GM21825 (cell line): Measurements from ENCODE around the gene RAMP3.
A peak's percentile ranks its signal among the peaks of the same experiment; 100 is the strongest.
"Not testable (repeated sequence)": the region's sequence is repeated elsewhere in the genome, so short reads cannot be mapped to it uniquely, and the experiment has no call there.

Experiments used
- ATAC-seq: cut with Tn5 transposase; IDR thresholded peaks from one replicate; pipeline ENCODE4 v1.9.1; 2021; ENCODE audit warnings: mild to moderate bottlenecking, moderate library complexity; ENCODE audit not compliant: unreplicated experiment

Gene RAMP3

DNA sequence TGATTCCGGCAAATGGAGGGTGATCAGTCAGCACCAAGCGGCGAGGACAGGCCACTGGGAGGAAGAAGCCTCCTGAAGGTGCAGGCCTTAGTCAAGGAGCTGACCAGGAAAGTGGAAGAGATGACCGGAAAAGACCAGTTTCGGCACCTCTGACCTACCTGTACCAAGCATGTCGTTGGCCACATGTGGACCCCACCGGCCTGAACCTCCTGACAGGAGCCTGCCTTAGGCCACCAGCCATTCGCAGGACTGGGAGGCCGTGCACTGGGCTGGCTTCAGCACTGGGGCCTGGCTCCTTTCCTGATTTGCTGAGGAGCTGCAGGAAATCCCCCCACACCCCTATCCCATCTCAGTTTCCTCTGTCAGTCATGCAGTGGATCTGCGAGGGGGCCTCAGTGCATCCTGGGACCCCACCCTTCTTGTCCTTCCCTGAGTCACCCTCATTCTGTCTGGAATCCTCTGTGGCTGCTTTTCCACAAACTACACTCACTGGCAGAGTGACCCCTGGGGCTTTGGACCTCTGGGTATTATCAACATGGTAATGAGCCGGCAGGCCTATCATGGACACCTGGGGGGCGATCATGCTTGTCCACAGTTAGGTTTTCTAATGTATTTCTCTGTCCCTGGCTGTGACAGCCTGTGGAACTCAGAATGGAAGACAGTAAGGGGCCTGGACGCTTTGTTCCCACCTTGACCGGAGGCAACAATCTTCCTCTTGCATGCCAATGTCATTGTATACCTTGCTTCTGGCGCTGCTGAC lies 33.0 kb downstream of the RAMP3 start:
- ATAC-seq = no peak

DNA sequence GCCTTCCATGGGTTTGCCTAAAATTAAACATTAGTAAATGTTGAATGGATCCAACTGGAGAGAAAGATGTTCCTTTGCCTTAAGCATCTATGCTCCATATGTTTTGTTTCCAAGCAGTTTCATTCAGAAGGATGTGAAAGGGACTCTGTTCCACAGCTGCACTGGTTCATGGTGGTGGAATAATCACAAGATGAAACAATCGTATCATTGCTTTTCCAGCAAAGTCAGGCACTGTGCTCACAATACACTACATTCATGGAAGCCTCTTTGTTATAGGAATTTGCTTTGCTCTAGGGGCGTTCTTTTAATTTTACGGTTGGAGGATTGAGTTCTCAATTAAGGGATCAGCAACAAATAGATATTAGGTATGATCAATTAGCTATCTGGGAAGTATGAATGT lies 33.8 kb downstream of the RAMP3 start:
- no peak for ATAC-seq

DNA sequence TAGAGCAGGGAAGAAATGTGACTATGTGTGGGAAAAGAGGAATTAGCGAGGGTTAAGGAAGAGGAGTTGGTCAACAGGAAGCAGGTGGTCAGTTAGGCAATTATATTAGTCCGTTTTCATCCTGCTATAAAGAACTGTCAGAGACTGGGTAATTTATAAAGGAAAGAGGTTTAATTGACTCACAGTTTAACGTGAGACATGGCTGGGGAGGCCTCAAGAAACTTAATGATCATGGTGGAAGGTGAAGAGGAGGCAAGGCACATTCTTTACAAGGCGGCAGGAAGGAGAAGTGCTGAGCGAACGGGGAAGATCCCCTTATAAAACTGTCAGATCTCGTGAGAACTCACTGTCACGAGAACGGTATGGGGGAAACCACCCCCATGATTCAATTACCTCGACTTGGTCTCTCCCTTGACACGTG lies 35.0 kb downstream of the RAMP3 start:
- ATAC-seq = no peak

DNA sequence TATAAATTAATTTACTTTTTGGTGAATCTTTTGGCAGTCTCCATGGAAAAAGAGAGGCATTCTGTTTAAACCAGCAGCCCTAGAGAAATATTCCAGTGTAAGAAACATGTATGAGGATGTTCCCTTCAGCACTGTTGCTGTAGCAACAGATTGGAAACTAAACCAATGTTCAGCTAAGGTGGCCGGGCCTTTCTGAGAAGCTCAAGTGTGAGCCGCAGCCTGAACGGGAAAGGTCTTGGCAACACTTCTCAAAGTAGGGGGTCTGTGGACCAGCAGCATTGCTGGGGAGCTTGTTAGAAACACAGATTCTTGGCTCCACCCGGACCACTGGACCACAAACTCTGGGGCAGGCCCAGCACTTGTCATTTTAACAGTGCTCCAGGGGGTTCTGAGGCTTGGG lies 36.2 kb downstream of the RAMP3 start:
- no peak for ATAC-seq

DNA sequence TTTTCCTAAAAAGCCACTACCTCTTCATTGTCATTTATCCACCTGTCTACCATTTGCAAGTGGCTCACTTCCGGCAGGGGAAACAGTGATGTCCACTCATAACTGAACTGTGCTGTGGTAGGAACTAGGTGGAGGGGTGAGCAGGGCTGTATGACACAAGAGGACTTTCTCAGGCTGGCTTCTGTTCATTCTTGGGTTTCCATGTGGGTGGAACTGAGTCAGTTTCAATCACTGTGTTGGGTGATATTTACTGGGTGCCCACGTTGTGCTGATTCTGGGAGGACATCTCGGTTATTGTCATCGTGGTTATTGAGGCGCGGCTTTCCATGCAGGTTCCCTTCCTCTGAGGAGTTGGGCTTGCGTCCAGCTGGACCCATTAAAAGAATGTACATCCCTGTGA lies 38.8 kb downstream of the RAMP3 start:
- ATAC-seq = no peak

DNA sequence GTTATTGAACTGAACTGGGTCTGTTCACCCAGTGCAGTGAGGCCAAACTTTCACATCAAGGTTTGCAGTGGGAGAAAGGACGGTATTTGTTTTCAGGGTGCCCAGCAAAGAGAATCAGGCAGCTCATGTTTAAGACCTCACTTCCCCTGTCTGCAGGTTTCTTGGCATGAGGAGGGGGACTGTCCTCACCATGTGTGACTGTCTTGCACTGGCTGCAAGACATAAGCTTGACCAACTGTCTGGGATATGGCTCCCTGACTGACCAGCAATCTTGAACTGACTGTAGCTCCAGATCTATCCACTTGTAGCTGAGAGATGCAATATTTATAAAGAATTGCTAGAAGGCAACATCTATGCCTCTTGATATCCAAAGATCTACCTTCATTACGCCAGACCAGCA lies 39.9 kb downstream of the RAMP3 start:
- no peak for ATAC-seq

DNA sequence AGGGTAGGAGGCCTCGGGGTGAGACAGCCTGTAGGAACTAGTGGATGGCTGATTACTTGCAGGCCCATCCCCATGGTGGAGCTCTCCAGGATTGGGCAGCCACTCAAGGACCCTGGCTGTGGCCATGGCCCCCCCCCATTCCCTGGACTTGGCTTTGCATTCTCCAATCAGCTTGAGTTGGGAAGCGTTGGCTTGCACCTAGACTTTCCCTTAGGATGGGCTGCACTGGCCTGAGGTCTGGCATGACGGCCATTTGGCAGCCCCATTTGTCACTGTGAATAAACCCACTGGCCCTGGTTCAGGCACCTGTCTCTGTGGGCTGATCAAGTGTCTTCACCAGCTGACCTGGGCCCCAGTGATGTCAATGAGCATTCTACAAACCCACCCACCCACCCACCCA lies 41.4 kb downstream of the RAMP3 start:
- no peak for ATAC-seq

DNA sequence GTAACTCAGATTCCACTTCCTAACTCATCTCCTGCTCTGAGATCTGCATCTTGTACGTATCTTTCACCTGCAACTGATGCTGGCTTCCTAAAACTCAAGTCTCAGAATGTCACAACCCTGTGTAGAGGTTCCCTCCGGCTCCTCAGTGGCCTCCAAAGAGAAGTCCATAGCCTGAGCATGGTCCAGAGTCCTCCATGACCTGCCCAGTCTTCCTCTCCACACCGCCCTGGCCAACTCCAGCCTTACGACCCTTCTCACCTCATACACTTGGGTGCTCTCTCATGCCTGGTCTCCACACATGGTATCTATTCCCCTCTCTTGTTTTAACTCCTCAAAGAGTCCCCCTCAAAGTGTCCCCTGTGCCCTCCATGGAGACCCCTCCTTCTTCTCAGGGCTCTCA lies 41.9 kb downstream of the RAMP3 start:
- ATAC-seq = no peak

DNA sequence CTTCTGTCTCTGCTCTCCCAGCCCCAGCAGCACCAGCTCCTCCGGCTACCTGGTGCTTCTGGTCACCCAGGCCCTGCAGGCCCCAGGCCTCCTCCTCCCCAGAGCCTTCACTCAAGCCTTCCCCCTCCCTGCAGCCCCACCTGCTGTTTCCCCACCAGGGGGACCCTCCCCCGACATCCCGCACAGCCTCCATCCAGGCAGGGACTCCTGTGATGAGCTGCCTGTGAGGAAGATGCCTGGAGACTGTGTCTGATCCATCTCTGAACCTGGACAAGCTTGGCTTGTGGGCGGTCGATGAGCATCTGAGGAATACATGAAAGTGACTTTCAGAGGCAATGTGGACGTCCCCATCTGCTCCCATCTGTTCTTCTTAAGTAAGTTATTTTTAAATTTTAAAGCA lies 45.0 kb downstream of the RAMP3 start:
- no peak for ATAC-seq

DNA sequence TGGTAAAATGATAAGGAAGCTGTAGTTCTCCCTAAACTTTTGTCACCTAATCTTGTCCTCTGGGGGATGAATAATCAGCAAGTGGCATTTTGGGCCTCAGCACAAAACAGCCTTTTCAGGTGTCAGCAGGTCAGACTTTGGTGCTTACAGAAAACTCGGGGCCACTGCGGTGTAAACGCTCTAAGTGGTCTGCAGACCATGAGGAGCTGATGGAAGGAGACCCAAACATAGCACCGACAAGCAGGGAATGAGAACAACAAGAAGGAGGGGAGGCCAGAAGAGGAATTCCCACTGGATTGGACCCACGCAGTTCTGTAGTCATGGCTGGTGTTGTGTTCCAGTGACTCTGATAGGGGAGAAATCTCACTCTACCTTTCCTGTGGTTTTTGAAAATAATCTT lies 45.4 kb downstream of the RAMP3 start:
- ATAC-seq = no peak

DNA sequence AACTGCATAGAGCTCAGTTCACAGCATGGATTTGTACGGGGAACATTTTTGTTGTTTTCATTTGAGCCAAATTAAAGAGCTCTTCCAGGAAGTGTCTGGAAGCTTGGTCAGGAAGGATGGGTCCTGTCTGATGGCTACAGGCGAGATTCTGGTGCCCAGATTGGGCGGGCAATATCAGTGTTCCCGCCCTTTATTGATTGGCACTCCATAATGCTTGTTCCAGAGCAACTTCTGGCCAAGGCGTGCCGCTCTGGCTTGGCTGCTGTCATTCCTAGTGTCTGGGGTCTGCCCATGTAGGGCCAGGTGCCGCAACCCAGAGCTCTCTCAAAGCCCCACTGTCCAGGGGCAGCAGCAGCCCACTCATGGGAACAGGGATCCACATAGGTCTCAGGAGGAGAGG lies 45.9 kb downstream of the RAMP3 start:
- no peak for ATAC-seq

DNA sequence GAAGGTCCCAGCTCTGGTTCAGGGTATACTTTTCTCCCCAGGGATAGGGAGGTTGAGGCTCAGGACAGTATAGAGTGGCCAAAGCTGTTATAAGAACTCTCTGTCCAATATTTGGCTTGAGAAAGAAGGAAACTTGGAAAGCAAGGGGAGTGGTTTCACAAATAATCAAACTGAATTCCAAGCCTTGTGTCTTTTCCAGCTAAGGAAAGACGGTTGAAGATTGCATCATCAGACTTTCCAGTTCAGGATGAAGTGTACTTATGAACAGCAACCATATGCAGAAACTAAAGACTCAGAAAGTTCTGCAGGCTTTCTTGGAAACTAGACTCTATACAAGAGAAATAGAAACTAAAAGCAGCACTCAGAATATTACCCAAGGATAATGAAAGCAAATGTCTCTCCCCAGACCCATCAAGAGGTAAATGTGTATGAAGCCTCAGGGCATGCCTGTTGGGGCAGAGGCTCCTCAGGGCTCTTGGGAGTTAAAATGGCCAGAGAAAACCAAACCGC lies 46.4 kb downstream of the RAMP3 start:
- ATAC-seq = peak; percentile 80

DNA sequence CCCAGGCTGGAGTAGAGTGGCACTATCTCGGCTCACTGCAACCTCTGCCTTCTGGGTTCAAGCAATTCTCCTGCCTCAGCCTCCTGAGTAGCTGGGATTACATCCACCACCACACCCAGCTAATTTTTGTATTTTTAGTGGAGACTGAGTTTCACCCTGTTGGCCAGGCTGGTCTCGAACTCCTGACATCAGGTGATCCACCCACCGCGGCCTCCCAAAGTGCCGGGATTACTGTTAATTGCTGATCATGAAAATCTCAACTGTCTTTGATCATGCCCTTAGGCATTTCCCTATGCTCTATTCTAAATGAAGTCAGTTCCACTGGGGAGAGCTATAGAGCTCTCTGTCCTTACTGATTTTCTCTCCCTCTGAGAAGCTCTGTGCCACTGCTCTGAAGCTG lies 48.7 kb downstream of the RAMP3 start:
- not testable (repeated sequence) for ATAC-seq

DNA sequence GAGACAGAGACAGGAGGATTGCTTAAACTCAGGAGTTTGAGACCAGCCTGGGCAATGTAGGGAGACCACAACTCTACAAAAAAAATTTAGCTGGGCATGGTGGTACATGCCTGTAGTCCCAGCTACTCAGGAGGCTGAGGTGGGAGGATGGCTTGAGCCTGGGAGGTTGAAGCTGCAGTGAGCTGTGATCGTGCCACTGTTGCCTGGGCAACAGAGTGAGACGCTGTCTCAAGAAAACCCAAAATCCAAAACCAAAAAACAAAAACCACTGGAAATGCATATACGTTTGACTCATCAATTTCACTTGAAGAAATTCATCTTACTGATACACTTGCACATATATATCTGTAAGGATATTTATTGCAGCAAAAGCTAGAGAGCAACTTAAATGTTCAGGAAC lies 52.3 kb downstream of the RAMP3 start:
- not testable (repeated sequence) for ATAC-seq

DNA sequence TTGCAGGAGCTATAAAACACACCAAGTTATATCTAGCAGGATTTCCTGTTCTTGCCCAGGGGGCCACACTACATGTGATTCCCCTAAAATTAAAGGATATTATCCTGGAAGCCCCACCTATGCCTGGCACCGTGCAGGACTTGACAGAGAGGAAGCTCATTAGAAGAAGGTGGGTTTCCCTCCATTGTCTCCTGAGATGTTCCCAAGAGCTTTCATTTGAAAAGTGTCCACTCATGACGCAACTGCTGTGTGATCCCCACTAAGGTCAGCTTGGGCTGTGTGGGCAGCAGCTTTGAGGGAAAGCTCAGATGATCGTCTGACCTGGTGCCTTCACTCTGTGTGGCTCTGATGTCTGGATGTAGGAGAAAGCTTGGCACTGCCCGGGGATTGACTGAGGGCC lies 53.5 kb downstream of the RAMP3 start:
- no peak for ATAC-seq

DNA sequence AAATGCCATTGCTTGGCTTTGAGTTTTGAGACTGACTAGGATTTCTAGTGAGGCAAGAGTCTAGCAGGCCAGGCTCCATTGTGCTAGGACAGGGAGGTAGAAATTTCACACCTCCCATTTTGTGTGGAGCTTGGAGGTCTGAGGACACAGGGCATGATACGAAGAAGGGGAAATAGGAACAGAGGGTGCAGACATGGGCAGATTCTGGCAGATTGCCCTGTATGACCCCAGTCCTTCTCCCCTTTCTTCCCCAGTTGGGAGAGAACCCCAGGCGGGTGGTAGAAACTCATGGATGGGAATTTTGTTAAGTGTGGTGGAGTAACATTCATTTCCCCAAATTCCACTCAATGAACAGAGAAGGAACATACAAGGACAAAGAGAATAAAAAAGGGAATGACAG lies 54.4 kb downstream of the RAMP3 start:
- ATAC-seq = no peak

DNA sequence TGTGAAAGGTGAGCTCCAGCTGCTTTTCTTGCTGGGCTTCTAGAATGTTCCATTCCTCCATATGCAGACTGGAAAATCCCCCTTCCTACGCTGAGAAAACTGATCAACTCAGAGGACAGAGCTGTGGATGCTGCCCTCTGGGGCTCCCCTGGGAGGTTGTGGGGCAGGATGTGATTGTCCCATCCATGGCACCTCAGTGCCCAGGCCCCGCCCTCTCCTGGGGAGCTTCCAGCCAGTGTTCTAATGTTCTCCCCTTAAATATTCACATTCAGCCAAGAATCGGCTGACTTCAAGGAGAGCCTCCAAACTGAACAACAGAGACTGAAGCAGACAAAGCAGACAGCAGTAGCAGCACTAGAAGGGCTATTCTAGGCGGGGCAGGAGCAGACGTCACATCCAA lies 55.0 kb downstream of the RAMP3 start:
- ATAC-seq = no peak

DNA sequence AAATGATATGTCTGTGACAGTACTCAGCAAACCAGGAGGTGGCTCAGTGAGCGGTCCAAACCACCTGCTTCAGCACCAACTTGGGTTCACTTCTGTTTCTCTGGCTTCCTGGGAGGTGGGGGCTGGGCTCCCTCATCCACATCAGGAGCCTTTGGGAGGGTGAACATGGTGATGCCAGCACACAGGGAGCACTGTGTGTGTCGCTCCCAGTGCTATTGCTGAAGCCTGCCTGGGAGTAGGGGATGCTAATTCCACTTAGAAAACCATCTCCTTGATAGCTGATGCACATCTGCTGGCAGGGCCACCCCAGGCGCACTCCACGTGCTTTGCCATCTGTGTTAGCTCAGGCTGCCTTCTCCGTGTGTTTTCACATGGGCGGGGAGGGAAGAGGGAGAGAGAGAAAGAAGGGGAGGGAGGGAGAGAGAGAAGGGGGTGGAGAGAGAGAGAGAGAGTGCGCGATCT lies 58.0 kb downstream of the RAMP3 start:
- ATAC-seq = no peak

DNA sequence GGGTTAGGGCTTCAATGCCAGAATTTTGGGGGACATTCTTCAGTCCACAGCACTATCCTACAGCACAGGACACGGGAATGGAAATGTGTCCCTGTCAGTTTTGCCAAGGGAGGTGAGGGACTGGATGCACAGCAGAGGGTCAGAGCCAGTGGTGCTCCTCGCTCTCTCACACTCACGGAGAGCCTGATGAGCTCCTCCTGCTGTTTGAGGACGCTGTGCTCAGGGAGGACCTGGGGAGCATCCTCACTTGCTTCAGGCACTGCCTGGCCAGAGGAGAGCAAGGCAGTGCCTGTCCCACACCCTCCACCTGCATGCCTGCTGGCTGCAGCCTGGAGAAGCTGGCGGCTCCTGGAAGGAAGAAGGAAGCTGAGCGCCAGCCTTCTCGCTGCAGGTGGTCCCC lies 58.6 kb downstream of the RAMP3 start:
- no peak for ATAC-seq

DNA sequence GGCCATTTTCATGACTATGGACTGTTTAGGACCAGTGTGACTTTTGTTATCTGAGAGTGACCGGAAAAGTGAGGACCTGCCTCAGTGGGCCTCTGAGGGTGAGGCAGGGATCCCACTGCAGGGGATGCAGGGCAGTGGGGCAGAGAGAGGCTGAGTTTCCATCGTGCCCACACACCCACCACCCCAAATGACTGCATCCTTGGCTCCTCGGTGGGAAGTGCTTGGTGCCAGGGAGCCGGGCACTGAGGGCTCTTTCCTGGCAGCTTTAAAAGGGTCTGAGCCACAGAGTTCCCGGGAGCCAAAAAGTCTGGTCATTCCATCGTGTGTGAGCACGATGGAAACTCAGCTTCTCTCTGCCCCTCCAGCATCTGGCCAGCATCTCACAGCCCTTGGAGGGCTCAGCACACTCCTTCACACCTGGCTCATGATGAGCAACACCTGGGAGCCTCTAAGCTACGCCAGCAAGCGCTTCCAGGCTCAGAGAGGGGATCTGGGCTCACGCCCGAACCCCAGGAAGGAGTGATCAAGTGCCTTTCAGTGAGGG lies 59.1 kb downstream of the RAMP3 start:
- ATAC-seq = no peak

DNA sequence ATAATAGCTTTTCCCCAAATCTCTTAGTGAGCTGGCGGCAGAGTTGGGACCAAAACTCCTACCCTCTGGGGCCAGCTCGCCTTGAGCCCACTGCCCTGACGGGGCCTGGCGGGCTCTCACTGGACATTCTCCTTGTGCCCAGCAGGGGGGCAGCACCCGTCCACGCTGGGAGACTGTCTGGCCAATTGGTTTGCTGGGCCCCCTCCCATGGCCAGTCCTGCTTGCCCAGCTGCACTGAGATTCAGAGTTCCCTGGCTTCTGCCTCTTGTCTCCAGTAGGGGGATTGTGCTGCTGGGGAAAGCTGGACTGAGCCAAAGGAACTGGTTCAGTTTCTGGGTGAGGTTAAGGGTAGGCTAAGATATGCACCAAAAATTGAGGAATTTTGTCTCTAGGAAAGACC lies 59.8 kb downstream of the RAMP3 start:
- ATAC-seq = no peak

DNA sequence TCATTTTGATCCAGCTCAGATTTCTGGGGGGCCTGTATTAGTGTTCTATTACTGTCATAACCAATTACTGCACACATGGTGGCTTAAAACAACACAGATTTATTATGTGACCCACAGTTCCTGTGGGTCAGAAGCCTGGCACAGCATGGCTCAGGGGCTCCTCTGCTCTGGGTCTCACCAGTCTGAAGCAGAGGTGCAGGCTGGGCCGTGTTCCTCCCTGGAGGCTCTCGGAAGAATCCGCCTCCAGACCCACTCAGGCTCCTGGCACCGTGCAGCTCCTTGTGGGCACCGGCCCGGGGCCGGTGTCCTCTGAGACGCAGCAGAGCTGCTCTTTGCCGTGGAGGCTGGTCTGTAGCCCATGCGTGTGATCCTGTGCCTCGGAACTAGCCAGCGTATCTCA lies 61.5 kb downstream of the RAMP3 start:
- ATAC-seq = no peak
